H1 (cell line): Measurements from ENCODE around the gene SPRED1. TPM values are rescaled to one million over a fixed set of nuclear protein-coding genes. Genes with fewer than 3 reads are reported as not detected.

ENCODE experiments used
- CTCF ChIA-PET: fragments of 300-600 bp; sonication (Branson Sonifier 250); formaldehyde crosslinking; loops from one replicate; lab custom pipeline; 2021; ENCODE audit not compliant: partially characterized antibody; lab: Charles Lee
- POLR2A ChIA-PET: fragments of 300-600 bp; sonication (Branson Sonifier 250); formaldehyde crosslinking; loops from one replicate; lab custom pipeline; 2021; ENCODE audit warnings: inconsistent platforms; ENCODE audit not compliant: partially characterized antibody; lab: Charles Lee
- DNase-seq, 2 experiments: peaks; one replicate each; pipeline versions ENCODE4 v3.0.0 to v3.0.0-alpha.2; 2010 to 2022; ENCODE audit warnings: low spot score in 2 of 2, low read depth in 1 of 2, mixed read lengths in 1 of 2
- FAIRE-seq: peaks from 2 replicates; lab custom pipeline; 2011; peaks lifted over from hg19 to GRCh38; lab: Jason Lieb, UNC
- H2AFZ ChIP-seq: 2 replicates; pipeline ENCODE4 v1.8.1; 2012; ENCODE audit warnings: low read length, inconsistent platforms
- H2AK5ac ChIP-seq: 2 replicates; pipeline ENCODE4 v1.6.1; 2013; ENCODE audit warnings: low read depth, low read length
- H2BK120ac ChIP-seq: replicated peaks from 2 replicates; pipeline ENCODE3; 2013; ENCODE audit warnings: low read depth, low read length, inconsistent platforms
- H2BK12ac ChIP-seq: 2 replicates; pipeline ENCODE4 v1.6.1; 2013; ENCODE audit warnings: low read depth, low read length
- H2BK15ac ChIP-seq: 2 replicates; pipeline ENCODE4 v1.6.1; 2013; ENCODE audit warnings: low read length
- H2BK20ac ChIP-seq: 2 replicates; pipeline ENCODE4 v1.6.1; 2013; ENCODE audit warnings: low read length
- H2BK5ac ChIP-seq: 2 replicates; pipeline ENCODE4 v1.6.1; 2013; ENCODE audit warnings: low read depth, low read length
- H3K14ac ChIP-seq: 2 replicates; pipeline ENCODE4 v1.6.1; 2013; ENCODE audit warnings: inconsistent platforms; ENCODE audit not compliant: insufficient read length
- H3K18ac ChIP-seq: 2 replicates; pipeline ENCODE4 v1.6.1; 2013; ENCODE audit warnings: low read length; ENCODE audit errors: extremely low read depth
- H3K23ac ChIP-seq: 2 replicates; pipeline ENCODE4 v1.6.1; 2013; ENCODE audit warnings: inconsistent platforms; ENCODE audit not compliant: insufficient read length
- H3K23me2 ChIP-seq: 2 replicates; pipeline ENCODE4 v1.6.1; 2013; ENCODE audit warnings: low read depth, low read length
- H3K27ac ChIP-seq: 2 replicates; pipeline ENCODE4 v1.6.1; 2011; ENCODE audit warnings: low read depth, low read length, inconsistent platforms
- H3K27me3 ChIP-seq, 4 experiments: replicated peaks in 1 of 4; 1 replicate in 1 of 4; 2 replicates in 3 of 4; pipeline versions ENCODE4 v1.6.1 to v1.8.1; 2011 to 2013; ENCODE audit warnings: low read length in 3 of 4, mild to moderate bottlenecking in 3 of 4, inconsistent platforms in 2 of 4, mixed read lengths in 2 of 4, moderate library complexity in 1 of 4; ENCODE audit not compliant: control insufficient read depth in 3 of 4, insufficient read depth in 3 of 4; ENCODE audit errors: extremely low read depth in 1 of 4
- H3K36me3 ChIP-seq, 4 experiments: 2 replicates each; pipeline versions ENCODE4 v1.6.1 to v1.8.1; 2011 to 2013; ENCODE audit warnings: mild to moderate bottlenecking in 4 of 4, low read length in 3 of 4, moderate library complexity in 2 of 4, control low read depth in 1 of 4, inconsistent platforms in 1 of 4; ENCODE audit not compliant: insufficient read depth in 4 of 4, control insufficient read depth in 2 of 4
- H3K4ac ChIP-seq: replicated peaks from 2 replicates; pipeline ENCODE3; 2013; ENCODE audit warnings: low read length, low read depth, mixed read lengths, inconsistent platforms; ENCODE audit not compliant: insufficient read length
- H3K4me1 ChIP-seq, 4 experiments: replicated peaks in 1 of 4; 1 replicate in 1 of 4; 2 replicates in 3 of 4; pipeline versions ENCODE4 v1.6.1 to v1.8.1; 2011 to 2013; ENCODE audit warnings: low read length in 3 of 4, inconsistent platforms in 2 of 4, mixed read lengths in 1 of 4; ENCODE audit not compliant: insufficient read depth in 4 of 4, control insufficient read depth in 3 of 4
- H3K4me2 ChIP-seq, 2 experiments: 2 replicates each; pipeline versions ENCODE4 v1.6.1 to v1.8.1; 2011 to 2013; ENCODE audit warnings: low read depth in 2 of 2, low read length in 2 of 2, control low read depth in 1 of 2, inconsistent platforms in 1 of 2, mild to moderate bottlenecking in 1 of 2; ENCODE audit not compliant: insufficient read depth in 1 of 2
- H3K4me3 ChIP-seq, 4 experiments: fragments of 200-600, 300-600 bp in 1 of 4; sonication (generic), shearing (Covaris generic), sonication (Bioruptor Twin) in 1 of 4; 2 replicates each; pipeline versions ENCODE4 v1.5.1 to v1.8.1; 2011 to 2016; ENCODE audit warnings: low read length in 4 of 4, low read depth in 3 of 4, control low read depth in 2 of 4, inconsistent platforms in 2 of 4, mild to moderate bottlenecking in 2 of 4, mixed read lengths in 1 of 4, moderate library complexity in 1 of 4; ENCODE audit not compliant: insufficient read depth in 2 of 4; ENCODE audit errors: extremely low read depth in 1 of 4
- H3K56ac ChIP-seq: replicated peaks from 2 replicates; pipeline ENCODE3; 2013; ENCODE audit warnings: low read depth, mild to moderate bottlenecking, mixed read lengths, low read length, inconsistent platforms; ENCODE audit not compliant: insufficient read length
- H3K79me1 ChIP-seq: 2 replicates; pipeline ENCODE4 v1.6.1; 2013; ENCODE audit warnings: low read depth, low read length, control low read depth
- H3K79me2 ChIP-seq, 2 experiments: 2 replicates each; pipeline versions ENCODE4 v1.6.1 to v1.8.1; 2012 to 2013; ENCODE audit warnings: low read length in 2 of 2, mild to moderate bottlenecking in 2 of 2, inconsistent platforms in 1 of 2; ENCODE audit not compliant: insufficient read depth in 2 of 2, control insufficient read depth in 1 of 2
- H3K9ac ChIP-seq, 4 experiments: replicated peaks in 1 of 4; 1 replicate in 1 of 4; 2 replicates in 3 of 4; pipeline versions ENCODE4 v1.6.1 to v1.8.1; 2011 to 2013; ENCODE audit warnings: low read depth in 3 of 4, low read length in 3 of 4, control low read depth in 2 of 4, mild to moderate bottlenecking in 2 of 4, moderate library complexity in 2 of 4, inconsistent platforms in 1 of 4; ENCODE audit errors: extremely low read depth in 1 of 4
- H3K9me3 ChIP-seq, 2 experiments: 2 replicates each; pipeline versions ENCODE4 v1.6.1 to v1.8.1; 2012 to 2013; ENCODE audit warnings: mild to moderate bottlenecking in 2 of 2, moderate library complexity in 2 of 2, control low read depth in 1 of 2, inconsistent platforms in 1 of 2, low read depth in 1 of 2, low read length in 1 of 2, mixed read lengths in 1 of 2; ENCODE audit not compliant: insufficient read depth in 2 of 2
- H4K20me1 ChIP-seq, 2 experiments: replicated peaks in 1 of 2; 2 replicates each; pipeline versions ENCODE3 to v1.8.1; 2011 to 2013; ENCODE audit warnings: inconsistent platforms in 2 of 2, low read length in 2 of 2, mild to moderate bottlenecking in 1 of 2; ENCODE audit not compliant: insufficient read depth in 2 of 2, control insufficient read depth in 1 of 2
- H4K5ac ChIP-seq: 2 replicates; pipeline ENCODE4 v1.6.1; 2013; ENCODE audit warnings: low read length, low read depth, mixed read lengths, inconsistent platforms; ENCODE audit not compliant: insufficient read length
- H4K8ac ChIP-seq: 2 replicates; pipeline ENCODE4 v1.8.0; 2013; ENCODE audit warnings: mild to moderate bottlenecking, moderate library complexity, low read length, inconsistent platforms; ENCODE audit not compliant: insufficient read depth; ENCODE audit errors: extremely low read depth
- H4K91ac ChIP-seq: replicated peaks from 2 replicates; pipeline ENCODE3; 2013; ENCODE audit warnings: low read length, mixed read lengths, inconsistent platforms; ENCODE audit not compliant: insufficient read length
- BACH1 ChIP-seq: IDR thresholded peaks from 2 replicates; pipeline ENCODE4 v1.6.1; 2012; ENCODE audit warnings: low read length, improper control_type of control experiment
- BRCA1 ChIP-seq: IDR thresholded peaks from 2 replicates; pipeline ENCODE4 v1.6.1; 2012; ENCODE audit warnings: low read depth, low read length, improper control_type of control experiment
- CBX8 ChIP-seq: fragments of 300-800, 300-1000 bp; sonication (generic); IDR thresholded peaks from 2 replicates; pipeline ENCODE4 v1.7.1; 2016; ENCODE audit warnings: low read depth, low read length, borderline replicate concordance
- EZH2 ChIP-seq: fragments of 200-600 bp; sonication (generic); IDR thresholded peaks from 2 replicates; pipeline ENCODE4 v1.7.1; 2012; ENCODE audit warnings: low read depth, mild to moderate bottlenecking, moderate library complexity, low read length, inconsistent platforms; ENCODE audit not compliant: severe bottlenecking
- JUN ChIP-seq: IDR thresholded peaks from 2 replicates; pipeline ENCODE4 v1.6.1; 2011; ENCODE audit warnings: low read depth, mild to moderate bottlenecking, improper control_type of control experiment, low read length
- POU5F1 ChIP-seq: IDR thresholded peaks from 2 replicates; pipeline ENCODE4 v1.6.1; 2011; ENCODE audit warnings: low read depth, mild to moderate bottlenecking, low read length, moderate library complexity
- RAD21 ChIP-seq, 2 experiments: IDR thresholded peaks in 1 of 2; conservative IDR thresholded peaks in 1 of 2; 2 replicates each; pipeline ENCODE4 v1.6.1; 2011; ENCODE audit warnings: low read depth in 2 of 2, low read length in 2 of 2, improper control_type of control experiment in 1 of 2, inconsistent platforms in 1 of 2, mild to moderate bottlenecking in 1 of 2, moderate library complexity in 1 of 2
- SIX5 ChIP-seq: IDR thresholded peaks from 2 replicates; pipeline ENCODE4 v1.6.1; 2011; ENCODE audit warnings: mild to moderate bottlenecking, low read depth, low read length
- TEAD4 ChIP-seq: IDR thresholded peaks from 2 replicates; pipeline ENCODE4 v1.6.1; 2012; ENCODE audit warnings: low read depth, low read length, inconsistent platforms, mixed read lengths
- WGBS, 2 experiments: shearing (Covaris generic) in 1 of 2; methylation state at CpG; one replicate each; pipeline versions ENCODE4 v1.1.6 to v1.1.7; 2013 to 2015; ENCODE audit warnings: low lambda C conversion rate in 2 of 2, mixed read lengths in 2 of 2, inconsistent platforms in 1 of 2, low coverage in 1 of 2, missing lambda C conversion rate in 1 of 2; ENCODE audit not compliant: insufficient replicate concordance in 2 of 2, insufficient coverage in 1 of 2, insufficient read length in 1 of 2; ENCODE audit errors: extremely low coverage in 1 of 2, missing lambda C conversion rate in 1 of 2; 5-methylcytosine and 5-hydroxymethylcytosine counted together
- polyA plus RNA-seq, 7 experiments: library from polyadenylated mRNA; depleted of rRNA in 3 of 7; stranded (reverse) in 5 of 7; unstranded in 2 of 7; fragments of >200 nt in 5 of 7; fragments of 200-250 nt in 2 of 7; gene quantifications; 1 replicate in 5 of 7; 2 replicates in 1 of 7; 4 replicates in 1 of 7; pipeline versions ENCODE4 v1.2.1 to v1.2.3, GENCODE V29; 2011 to 2013; ENCODE audit warnings: missing spikeins in 2 of 7, mixed read lengths in 2 of 7
- total RNA-seq: library from RNA; stranded (reverse); fragmentation: NEBNext Ultra II Directional; extraction: Animal tissue kit (Norgen Biotek cat#: 25700); gene quantifications from 2 replicates; pipeline ENCODE4 v1.2.1, GENCODE V29; 2021
- TF ChIP-seq, protein P1 (sequence below): IDR thresholded peaks from 2 replicates; pipeline ENCODE4 v1.6.1; 2011; ENCODE audit warnings: low read depth, mild to moderate bottlenecking, low read length; ENCODE audit not compliant: insufficient read depth
- TF ChIP-seq, protein P2 (sequence below): IDR thresholded peaks from 2 replicates; pipeline ENCODE4 v1.6.1; 2012; ENCODE audit warnings: inconsistent platforms

SPRED1 gene
- total and polyA plus RNA-seq, 2 of the 8 experiments (the other 6 are each of a cell fraction or from before 2014, with no cell fraction given), result 5.5 to 30.3 TPM

DNA sequence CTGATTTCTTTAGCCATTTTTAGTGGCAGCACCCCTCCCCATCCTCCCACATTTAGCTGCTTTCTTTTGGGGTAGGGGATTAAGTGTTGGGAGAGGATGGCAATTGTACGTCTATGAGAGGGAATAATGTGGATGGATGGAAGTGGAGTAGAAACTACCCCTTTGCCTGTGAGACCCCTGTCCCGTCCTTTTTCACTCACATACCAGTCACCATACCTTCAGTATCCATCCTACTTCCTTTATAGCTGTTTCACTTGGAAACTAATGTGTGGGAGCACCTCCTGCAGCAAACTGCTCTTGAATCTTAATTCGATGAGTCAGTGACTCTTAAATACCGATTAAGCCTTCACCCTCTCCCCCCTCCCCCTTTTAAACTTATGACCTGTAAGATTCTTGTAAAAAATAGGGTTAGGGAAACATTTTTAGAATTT, 730 bp downstream of the SPRED1 start:
- CTCF ChIA-PET, result interaction anchor here (0.6 to 3.1 kb wide), 3 partner anchors 14 to 446 kb away, joined by 3 to 16 read pairs (median 3); no protein-coding TSS in a partner anchor
- peak overlapping the region; percentile 69 for H2BK5ac ChIP-seq
- peaks cover 30 to 55% of the 10 kb centered on the region in 2 experiments for H3K79me2 ChIP-seq
- no peak overlapping the region; the same call in 1 of the 2 replicates for H2AK5ac ChIP-seq
- H3K23ac ChIP-seq, result no peak overlapping the region
- H3K56ac ChIP-seq, result peak overlapping the region; percentile 20
- no peaks in the 10 kb centered on the region for H3K27me3 ChIP-seq
- H2BK12ac ChIP-seq, result no peak overlapping the region
- H3K4me2 ChIP-seq, result peak overlapping the region; percentile 77 to 94
- no peak overlapping the region for H2BK15ac ChIP-seq
- 0 out of 2 replicates have a peak, but pooled peaks cover 2% of the 10 kb centered on the region for H3K79me1 ChIP-seq
- no peak overlapping the region for H3K14ac ChIP-seq
- no peak overlapping the region for H2BK120ac ChIP-seq
- H3K4me1 ChIP-seq, result peaks cover 3 to 19% (median 12%) of the 10 kb centered on the region in 4 experiments
- 2% methylated on average over 4 of the region's 4 CpGs; no CpG with 5 or more reads in 1 of the 2 experiments for WGBS, 2 experiments
- peak overlapping the region; percentile 44 for H4K91ac ChIP-seq
- peak overlapping the region; percentile 84 to 91 (median 90) for H3K9ac ChIP-seq
- peaks cover 0 to 13% of the 10 kb centered on the region in 2 experiments for H4K20me1 ChIP-seq
- H3K9me3 ChIP-seq, result no peaks in the 10 kb centered on the region
- no peak overlapping the region for H2BK20ac ChIP-seq
- no peak overlapping the region for H4K5ac ChIP-seq
- no peak overlapping the region for H4K8ac ChIP-seq
- FAIRE-seq (no peak), DNase-seq (no peak)
- no peaks in the 10 kb centered on the region for H3K36me3 ChIP-seq
- H3K4ac ChIP-seq, result no peak overlapping the region
- H2AFZ ChIP-seq, result no peak overlapping the region
- POLR2A ChIA-PET, result interaction anchor here (0.9 to 4.4 kb wide), 17 partner anchors 9 to 250 kb away, joined by 3 to 52 read pairs (median 3); no protein-coding TSS in a partner anchor
- H3K27ac ChIP-seq, result 0 out of 2 replicates have a peak overlapping the region, but pooled peaks have one; percentile 20
- peak overlapping the region; percentile 89 to 94 (median 92) for H3K4me3 ChIP-seq
- H3K18ac ChIP-seq, result 0 out of 2 replicates have a peak overlapping the region, but pooled peaks have one; percentile 41
- H3K23me2 ChIP-seq, result peaks cover 20% of the 10 kb centered on the region
- TF ChIP-seq, protein P1, sequence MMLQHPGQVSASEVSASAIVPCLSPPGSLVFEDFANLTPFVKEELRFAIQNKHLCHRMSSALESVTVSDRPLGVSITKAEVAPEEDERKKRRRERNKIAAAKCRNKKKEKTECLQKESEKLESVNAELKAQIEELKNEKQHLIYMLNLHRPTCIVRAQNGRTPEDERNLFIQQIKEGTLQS, result no peak
- TF ChIP-seq SIX5 (no peak), POU5F1 (no peak), BACH1 (no peak), CBX8 (no peak), RAD21 (IDR thresholded peaks at IDR 0.05 in 1 of 2, conservative IDR thresholded peaks at IDR 0.05 in 1 of 2; ENCODE audit: low read depth in 2 of 2, low read length in 2 of 2) (no peak), TEAD4 (no peak), EZH2 (no peak), JUN (no peak), BRCA1 (no peak)
- TF ChIP-seq, protein P2, sequence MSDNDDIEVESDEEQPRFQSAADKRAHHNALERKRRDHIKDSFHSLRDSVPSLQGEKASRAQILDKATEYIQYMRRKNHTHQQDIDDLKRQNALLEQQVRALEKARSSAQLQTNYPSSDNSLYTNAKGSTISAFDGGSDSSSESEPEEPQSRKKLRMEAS, result no peak
